Thyroid gland (tissue), 4 donors: ENCODE data around the gene NPPC.

ENCODE experiments used
- CTCF ChIP-seq, 6 experiments: fragments of 200-600 bp in 3 of 6; fragments of 450-650 bp in 3 of 6; sonication (generic) in 3 of 6; IDR thresholded peaks; one replicate each; pipeline ENCODE4 v1.5.1; 2016 to 2019; ENCODE audit warnings: antibody characterized with exemption in 6 of 6, mild to moderate bottlenecking in 2 of 6, inconsistent platforms in 1 of 6, moderate library complexity in 1 of 6
- POLR2A ChIP-seq, 2 donors: fragments of 450-650 bp; IDR thresholded peaks; one replicate each; pipeline ENCODE4 v1.6.1; 2017; ENCODE audit warnings: antibody characterized with exemption in 2 of 2, mild to moderate bottlenecking in 2 of 2, moderate library complexity in 1 of 2

GRCh38 chr2:231920795-231921194 is 5.4 kb downstream of the NPPC start:
- TF ChIP-seq CTCF (IDR thresholded peaks at IDR 0.05) = no peak
- TF ChIP-seq POLR2A (IDR thresholded peaks at IDR 0.05) = no peak
